ENCODE results near the gene DRAM2.

- TF ChIP-seq POLR2AphosphoS5 (IDR thresholded peaks at IDR 0.05; ENCODE audit: low read depth, low read length) (no peak), TAF1 (IDR thresholded peaks at IDR 0.05; ENCODE audit: borderline replicate concordance, insufficient read depth, low read length) (no peak), REST (IDR thresholded peaks at IDR 0.05; ENCODE audit: insufficient read depth in 1 of 2, low read depth in 2 of 2, low read length in 2 of 2) (no peak), SIN3A (IDR thresholded peaks at IDR 0.05; ENCODE audit: borderline replicate concordance, insufficient read depth, low read length) (no peak; the same call in 1 of the 2 replicates)
Measured at GRCh38 chr1:111140680-111140967, 731 bp upstream of the DRAM2 start.
